GM23248 (cell line): Measurements from ENCODE around the gene RRBP1.

Experiments
- EZH2 ChIP-seq: fragments of 200-600 bp; sonication (generic); IDR thresholded peaks from 2 replicates; pipeline ENCODE4 v1.6.1; 2018; ENCODE audit warnings: antibody characterized with exemption, mild to moderate bottlenecking; ENCODE audit not compliant: insufficient read depth, poor library complexity, severe bottlenecking
- EZH2phosphoT487 ChIP-seq: fragments of 200-600 bp; sonication (generic); IDR thresholded peaks from 2 replicates; pipeline ENCODE4 v1.6.1; 2018; ENCODE audit warnings: antibody characterized with exemption, moderate library complexity, mild to moderate bottlenecking, low read depth; ENCODE audit not compliant: insufficient read depth

DNA sequence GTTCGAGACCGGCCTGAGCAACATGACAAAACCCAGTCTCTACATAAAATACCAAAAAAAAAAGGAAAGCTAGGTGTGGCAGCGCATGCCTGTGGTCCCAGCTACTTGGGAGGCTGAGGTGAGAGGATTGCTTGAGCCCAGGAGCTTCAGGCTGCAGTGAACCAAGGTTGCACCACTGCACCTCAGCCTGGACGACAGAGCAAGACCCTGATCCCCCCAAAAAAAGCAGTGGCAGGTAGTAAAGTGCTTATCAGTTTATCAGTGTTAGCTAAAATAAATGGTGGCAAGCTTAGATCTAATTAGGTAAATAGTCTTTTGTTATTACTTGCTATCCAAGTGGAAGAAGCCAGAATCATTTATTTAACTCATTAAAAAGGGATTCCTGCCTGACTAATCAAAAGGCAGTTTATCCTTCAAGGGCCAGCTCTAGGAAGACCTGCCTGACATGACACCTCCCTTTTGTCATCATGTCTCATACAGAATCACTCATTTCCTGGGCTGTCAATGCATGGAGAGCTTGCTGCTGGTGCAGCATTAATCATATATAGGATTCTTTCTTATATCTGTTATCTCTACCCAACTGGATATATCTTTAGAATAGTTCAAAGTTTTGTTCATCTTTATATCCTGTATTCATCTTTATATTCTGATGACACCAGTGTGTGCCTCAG, 102.5 kb downstream of the RRBP1 start:
- TF ChIP-seq EZH2 (no peak), EZH2phosphoT487 (no peak)
